Endothelial cell of umbilical vein (primary cell): Measurements from ENCODE around the gene PAQR3. TPM values are rescaled to one million over a fixed set of nuclear protein-coding genes. Genes with fewer than 3 reads are reported as not detected.

Experiments
- BruUV-seq: library from RNA; stranded (reverse); fragments of 400-500 nt; replicated peaks from 2 replicates; lab custom pipeline; 2021; lab: Mats Ljungman, UMichigan
- CTCF ChIA-PET: fragments of 300-600, 350-600 bp; sonication (Branson Sonifier 250); formaldehyde crosslinking; loops from one replicate; lab custom pipeline; 2021; ENCODE audit warnings: antibody characterized with exemption, inconsistent platforms; lab: Charles Lee
- POLR2A ChIA-PET: fragments of 300-600, 350-600 bp; sonication (Branson Sonifier 250); formaldehyde crosslinking; loops from one replicate; lab custom pipeline; 2021; ENCODE audit warnings: antibody characterized with exemption, inconsistent platforms; lab: Charles Lee
- DNase-seq: peaks from one replicate; pipeline ENCODE4 v3.0.0-alpha.2; 2011; ENCODE audit warnings: low read depth, low spot score
- FAIRE-seq: peaks from 2 replicates; lab custom pipeline; 2011; peaks lifted over from hg19 to GRCh38; lab: Jason Lieb, UNC
- H2AFZ ChIP-seq: 2 replicates; pipeline ENCODE4 v1.6.0; 2012; ENCODE audit warnings: low read depth, low read length, control low read depth, inconsistent platforms
- H3K27ac ChIP-seq: 2 replicates; pipeline ENCODE4 v1.5.1; 2011; ENCODE audit warnings: low read depth, mild to moderate bottlenecking, control low read depth, low read length, moderate library complexity; ENCODE audit not compliant: insufficient read depth
- H3K27me3 ChIP-seq, 2 experiments: 2 replicates each; pipeline versions ENCODE4 v1.6.0 to v1.6.1; 2011; ENCODE audit warnings: low read length in 2 of 2, mixed read lengths in 1 of 2; ENCODE audit not compliant: control insufficient read depth in 2 of 2, insufficient read depth in 2 of 2
- H3K36me3 ChIP-seq, 2 experiments: 2 replicates in 1 of 2; 3 replicates in 1 of 2; pipeline ENCODE4 v1.5.1; 2011; ENCODE audit warnings: low read length in 2 of 2, mild to moderate bottlenecking in 1 of 2, moderate library complexity in 1 of 2; ENCODE audit not compliant: control insufficient read depth in 2 of 2, insufficient read depth in 2 of 2; ENCODE audit errors: extremely low read depth in 1 of 2
- H3K4me1 ChIP-seq: 3 replicates; pipeline ENCODE4 v1.5.1; 2011; ENCODE audit warnings: mild to moderate bottlenecking, low read length; ENCODE audit not compliant: control insufficient read depth, insufficient read depth; ENCODE audit errors: extremely low read depth
- H3K4me2 ChIP-seq: 2 replicates; pipeline ENCODE4 v1.6.1; 2011; ENCODE audit warnings: low read length, control low read depth, mixed read lengths; ENCODE audit not compliant: insufficient read depth
- H3K4me3 ChIP-seq, 3 experiments: fragments of 200-600 bp in 1 of 3; sonication (generic), shearing (Covaris generic) in 1 of 3; replicated peaks in 1 of 3; 2 replicates each; pipeline ENCODE4 v1.5.1; 2011 to 2016; ENCODE audit warnings: control low read depth in 3 of 3, low read length in 3 of 3, mild to moderate bottlenecking in 2 of 3, inconsistent platforms in 1 of 3, low read depth in 1 of 3, moderate library complexity in 1 of 3; ENCODE audit not compliant: insufficient read depth in 1 of 3
- H3K79me2 ChIP-seq: 2 replicates; pipeline ENCODE4 v1.6.0; 2012; ENCODE audit warnings: low read length, inconsistent platforms; ENCODE audit not compliant: control insufficient read depth, insufficient read depth
- H3K9ac ChIP-seq: replicated peaks from 2 replicates; pipeline ENCODE3; 2011; ENCODE audit warnings: low read length, control low read depth; ENCODE audit not compliant: insufficient read depth; ENCODE audit errors: extremely low read depth
- H3K9me1 ChIP-seq: replicated peaks from 3 replicates; pipeline ENCODE4 v1.6.0; 2011; ENCODE audit warnings: mild to moderate bottlenecking, low read length; ENCODE audit not compliant: control insufficient read depth, insufficient read depth; ENCODE audit errors: extremely low read depth
- H3K9me3 ChIP-seq: replicated peaks from 2 replicates; pipeline ENCODE4 v1.5.1; 2012; ENCODE audit warnings: low read length, inconsistent platforms; ENCODE audit not compliant: control insufficient read depth, insufficient read depth
- H4K20me1 ChIP-seq: replicated peaks from 2 replicates; pipeline ENCODE3; 2011; ENCODE audit warnings: mild to moderate bottlenecking, low read length; ENCODE audit not compliant: control insufficient read depth, insufficient read depth; ENCODE audit errors: extremely low read depth
- CTCF ChIP-seq, 2 donors: IDR thresholded peaks; 1 replicate in 1 of 2; 2 replicates in 1 of 2; pipeline ENCODE4 v1.5.1; 2011; ENCODE audit warnings: low read length in 2 of 2, mild to moderate bottlenecking in 2 of 2, moderate library complexity in 2 of 2, control low read depth in 1 of 2, inconsistent platforms in 1 of 2, low read depth in 1 of 2; ENCODE audit not compliant: insufficient read depth in 1 of 2; ENCODE audit errors: extremely low read depth in 1 of 2
- MYC ChIP-seq: IDR thresholded peaks from one replicate; pipeline ENCODE4 v1.6.1; 2011; ENCODE audit warnings: mild to moderate bottlenecking, low read depth, low read length
- dilution Hi-C: fragments of 300-500 bp; cut with MboI; formaldehyde crosslinking; loops from one replicate; pipeline ENCODE4 v1.15.0; 2019; ENCODE audit warnings: low sequenced_read_pairs; ENCODE audit not compliant: extremely low pct_ligation_motif_present
- intact Hi-C: fragments of 100-400 bp; cut with micrococcal nuclease; formaldehyde crosslinking; loops from one replicate; pipeline ENCODE4 v1.10.0; 2022
- polyA plus RNA-seq, 4 experiments: library from polyadenylated mRNA; depleted of rRNA in 3 of 4; stranded (reverse) in 3 of 4; unstranded in 1 of 4; fragments of >200 nt; gene quantifications; 2 replicates each; pipeline versions ENCODE4 v1.2.1 to v1.2.3, GENCODE V29; 2011 to 2012; ENCODE audit warnings: missing spikeins in 1 of 4
- total RNA-seq: library from RNA; stranded (reverse); gene quantifications from 2 replicates; pipeline ENCODE4 v1.2.3, GENCODE V29; 2021

The PAQR3 gene
- total and polyA plus RNA-seq, 2 donors (not counting 3 experiments of a cell fraction or from before 2014, with no cell fraction given): 15.0 to 19.0 TPM

DNA sequence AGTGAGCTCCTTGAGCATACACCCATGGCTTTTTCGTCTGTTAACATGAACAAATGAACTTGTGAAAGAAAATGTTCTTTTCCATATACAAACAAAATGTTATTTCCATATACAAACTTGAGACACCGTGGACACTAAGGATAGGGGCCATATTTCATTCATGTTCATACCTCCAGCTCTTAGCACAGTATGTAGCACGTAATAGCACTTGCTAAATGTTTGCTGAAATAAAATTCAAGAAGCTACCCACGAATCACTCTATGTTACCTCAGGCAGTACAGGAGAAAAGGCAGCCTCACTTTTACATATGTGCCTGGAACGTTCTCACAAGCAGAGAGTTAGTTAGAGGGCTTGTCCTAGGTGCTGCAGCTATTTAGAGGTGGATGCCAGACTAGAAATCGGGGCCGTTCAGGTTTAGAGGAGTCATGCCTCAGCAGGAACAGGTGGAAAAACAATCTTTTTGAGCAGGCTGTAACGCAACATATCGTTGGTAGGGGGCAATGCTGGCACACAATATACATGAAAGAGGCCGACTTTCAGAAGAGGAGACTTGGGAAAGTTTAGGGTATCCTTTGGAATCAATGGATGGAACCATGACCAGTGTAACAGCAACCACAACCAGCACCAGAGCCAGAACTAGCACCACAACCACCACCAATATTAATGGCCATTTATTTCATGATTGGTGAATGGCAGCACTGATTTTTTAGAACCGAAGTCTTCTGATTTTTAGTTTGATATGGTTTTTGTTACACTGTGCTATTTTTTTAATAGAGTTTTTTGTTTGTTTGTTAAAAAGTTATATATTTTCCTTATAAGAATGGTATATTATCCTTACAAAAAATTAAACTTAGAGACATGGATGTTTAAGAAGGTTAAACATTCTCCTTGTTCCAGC is 14.8 kb upstream of the PAQR3 start:
- no peak for FAIRE-seq
- H2AFZ ChIP-seq: no peak overlapping the region
- BruUV-seq: no TSS peak

More for the DNA sequence above, 14.8 kb upstream of the PAQR3 start:
- POLR2A ChIA-PET: no interaction called here
- no peak for TF ChIP-seq MYC
- TF ChIP-seq CTCF (IDR thresholded peaks at IDR 0.05; ENCODE audit: extremely low read depth in 1 of 2, insufficient read depth in 1 of 2, low read depth in 1 of 2, low read length in 2 of 2): peak; percentile 33 to 42
- no peaks in the 10 kb centered on the region for H3K36me3 ChIP-seq
- no peaks in the 10 kb centered on the region for H3K9me3 ChIP-seq
- intact Hi-C loops: loop anchor here (2.0 to 10.0 kb wide), 5 partner anchors 88 to 1383 kb away; no protein-coding TSS in a partner anchor
- CTCF ChIA-PET: interaction anchor here (0.7 to 4.8 kb wide), 8 partner anchors 11 to 1382 kb away, joined by 3 to 30 read pairs (median 13); partner anchors contain the start of genes CFAP299 and PAQR3
- H3K27me3 ChIP-seq: peaks cover 4% of the 10 kb centered on the region in 2 experiments
- peak; percentile 22 for DNase-seq
- H4K20me1 ChIP-seq: no peaks in the 10 kb centered on the region
- no peaks in the 10 kb centered on the region for H3K4me1 ChIP-seq
- no peak overlapping the region for H3K4me3 ChIP-seq
- H3K9ac ChIP-seq: no peak overlapping the region
- H3K27ac ChIP-seq: no peak overlapping the region
- H3K9me1 ChIP-seq: no peaks in the 10 kb centered on the region
- H3K79me2 ChIP-seq: no peaks in the 10 kb centered on the region
- H3K4me2 ChIP-seq: no peak overlapping the region
- dilution Hi-C loops: no loop called here
